ENCODE data around the gene UCN2. TPM values are rescaled to one million over a fixed set of nuclear protein-coding genes. Genes with fewer than 3 reads are reported as not detected.

The UCN2 gene
- total RNA-seq, 2 experiments from 2014 or later, result not detected

GRCh38 chr3:48585411-48585810 is 21.8 kb upstream of the UCN2 start:
- ChIA-PET CTCF (interaction anchor here (0.6 to 1.4 kb wide), 2 partner anchors 36 to 89 kb away, joined by 3 to 4 read pairs; no protein-coding TSS in a partner anchor), POLR2A (no interaction called here)
- TF ChIP-seq, protein P1, sequence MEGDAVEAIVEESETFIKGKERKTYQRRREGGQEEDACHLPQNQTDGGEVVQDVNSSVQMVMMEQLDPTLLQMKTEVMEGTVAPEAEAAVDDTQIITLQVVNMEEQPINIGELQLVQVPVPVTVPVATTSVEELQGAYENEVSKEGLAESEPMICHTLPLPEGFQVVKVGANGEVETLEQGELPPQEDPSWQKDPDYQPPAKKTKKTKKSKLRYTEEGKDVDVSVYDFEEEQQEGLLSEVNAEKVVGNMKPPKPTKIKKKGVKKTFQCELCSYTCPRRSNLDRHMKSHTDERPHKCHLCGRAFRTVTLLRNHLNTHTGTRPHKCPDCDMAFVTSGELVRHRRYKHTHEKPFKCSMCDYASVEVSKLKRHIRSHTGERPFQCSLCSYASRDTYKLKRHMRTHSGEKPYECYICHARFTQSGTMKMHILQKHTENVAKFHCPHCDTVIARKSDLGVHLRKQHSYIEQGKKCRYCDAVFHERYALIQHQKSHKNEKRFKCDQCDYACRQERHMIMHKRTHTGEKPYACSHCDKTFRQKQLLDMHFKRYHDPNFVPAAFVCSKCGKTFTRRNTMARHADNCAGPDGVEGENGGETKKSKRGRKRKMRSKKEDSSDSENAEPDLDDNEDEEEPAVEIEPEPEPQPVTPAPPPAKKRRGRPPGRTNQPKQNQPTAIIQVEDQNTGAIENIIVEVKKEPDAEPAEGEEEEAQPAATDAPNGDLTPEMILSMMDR (IDR thresholded peaks at IDR 0.05), result no peak
- Mint-ChIP-seq H3K36me3 (ENCODE audit: low read depth) (no peaks in the 10 kb centered on the region), H3K27ac (no peak overlapping the region), H3K27me3 (peaks cover 9% of the 10 kb centered on the region), H3K4me3 (no peak overlapping the region), H3K4me1 (ENCODE audit: low read depth) (no peaks in the 10 kb centered on the region), H3K9me3 (no peaks in the 10 kb centered on the region)
- ATAC-seq (no peak), DNase-seq (no peak)
- intact Hi-C loops (cut with micrococcal nuclease), result no loop called here

GRCh38 chr3:48584836-48585235 is 21.3 kb upstream of the UCN2 start:
- Mint-ChIP-seq H3K36me3 (ENCODE audit: low read depth) (no peaks in the 10 kb centered on the region), H3K27me3 (peaks cover 9% of the 10 kb centered on the region), H3K9me3 (no peaks in the 10 kb centered on the region), H3K4me3 (no peak overlapping the region), H3K27ac (no peak overlapping the region), H3K4me1 (ENCODE audit: low read depth) (no peaks in the 10 kb centered on the region)
- ChIA-PET CTCF (interaction anchor here (0.6 to 1.4 kb wide), 2 partner anchors 35 to 88 kb away, joined by 3 to 4 read pairs; no protein-coding TSS in a partner anchor), POLR2A (no interaction called here)
- ATAC-seq (no peak), DNase-seq (no peak)
- TF ChIP-seq, protein P1 (IDR thresholded peaks at IDR 0.05), result no peak
- intact Hi-C loops (cut with micrococcal nuclease), result no loop called here

DNA sequence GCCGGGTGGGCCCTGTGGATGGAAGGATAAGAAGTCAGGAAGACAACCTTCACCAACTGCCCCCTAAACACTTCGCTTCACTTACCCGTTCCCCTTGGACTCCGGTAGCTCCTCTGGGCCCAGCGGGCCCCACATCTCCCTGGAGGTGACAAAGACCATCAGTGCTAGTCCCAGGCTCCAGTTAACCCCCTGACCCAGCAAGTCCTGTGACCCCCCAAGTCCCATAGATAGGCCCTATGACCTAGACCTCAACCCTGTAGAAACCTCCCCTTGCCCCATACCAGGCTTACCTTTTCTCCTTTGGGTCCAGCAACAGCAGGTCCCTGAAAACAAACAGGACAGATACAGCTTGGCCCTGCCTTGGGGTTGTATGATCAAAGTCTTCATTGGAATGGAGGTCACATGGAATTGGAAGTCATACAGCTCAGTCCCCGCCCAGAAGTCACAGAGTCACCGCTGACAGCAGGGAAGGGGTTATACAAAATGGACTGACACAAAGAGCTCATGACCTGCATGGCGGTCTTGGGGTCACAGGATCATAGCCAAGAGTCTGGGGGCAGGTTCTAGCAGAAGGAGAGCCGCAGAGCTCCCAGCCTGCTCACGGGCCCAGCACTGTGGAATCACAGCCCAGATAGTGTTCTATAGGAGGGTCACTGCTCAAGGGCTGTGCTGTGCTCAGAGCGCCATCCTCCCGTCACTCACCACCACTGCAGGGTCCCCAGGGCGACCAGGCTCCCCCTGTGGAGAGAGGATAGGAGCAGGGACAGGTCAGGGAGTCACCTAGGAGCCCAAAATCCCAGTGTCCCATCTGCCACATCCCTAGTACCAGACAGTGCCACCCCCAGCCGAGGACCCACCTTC is 18.3 kb upstream of the UCN2 start:
- Mint-ChIP-seq H3K36me3 (ENCODE audit: low read depth) (no peaks in the 10 kb centered on the region), H3K4me3 (no peak overlapping the region), H3K9me3 (no peaks in the 10 kb centered on the region), H3K4me1 (ENCODE audit: low read depth) (no peaks in the 10 kb centered on the region), H3K27ac (no peak overlapping the region), H3K27me3 (no peaks in the 10 kb centered on the region)
- CTCF ChIA-PET, result interaction anchor here (0.8 kb wide), 1 partner anchor 146 kb away, joined by 3 read pairs; no protein-coding TSS in a partner anchor
- POLR2A ChIA-PET, result interaction anchor here (0.9 to 1.1 kb wide), 3 partner anchors 15 to 109 kb away, joined by 3 to 4 read pairs (median 3); no protein-coding TSS in a partner anchor
- DNase-seq (no peak), ATAC-seq (no peak)
- TF ChIP-seq, protein P1 (IDR thresholded peaks at IDR 0.05), result no peak
- intact Hi-C loops (cut with micrococcal nuclease), result no loop called here

DNA sequence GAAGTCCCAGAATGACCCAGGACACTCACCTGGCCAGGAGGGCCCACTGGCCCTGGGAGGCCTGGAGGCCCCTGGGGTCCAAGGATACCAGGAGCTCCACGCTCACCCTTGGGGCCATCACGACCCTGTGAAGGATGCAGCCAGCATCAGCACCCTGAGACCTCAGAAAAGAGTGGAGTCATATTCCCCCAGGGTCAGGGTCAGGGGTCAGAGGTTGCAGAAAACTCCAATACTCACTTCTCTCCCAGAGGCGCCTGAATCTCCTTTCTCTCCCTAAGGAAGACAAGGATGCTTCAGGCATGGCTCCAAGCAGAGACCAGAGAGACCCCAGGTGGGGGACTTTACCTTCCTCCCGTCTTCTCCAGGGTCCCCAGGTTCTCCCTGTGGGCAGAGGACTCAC is 13.1 kb upstream of the UCN2 start:
- Mint-ChIP-seq H3K27ac (no peak overlapping the region), H3K4me3 (no peak overlapping the region), H3K4me1 (ENCODE audit: low read depth) (no peaks in the 10 kb centered on the region), H3K27me3 (no peaks in the 10 kb centered on the region), H3K9me3 (no peaks in the 10 kb centered on the region), H3K36me3 (ENCODE audit: low read depth) (no peaks in the 10 kb centered on the region)
- ChIA-PET CTCF (no interaction called here), POLR2A (no interaction called here)
- TF ChIP-seq, protein P1 (IDR thresholded peaks at IDR 0.05), result no peak
- DNase-seq (no peak), ATAC-seq (no peak)
- intact Hi-C loops (cut with micrococcal nuclease), result no loop called here

DNA sequence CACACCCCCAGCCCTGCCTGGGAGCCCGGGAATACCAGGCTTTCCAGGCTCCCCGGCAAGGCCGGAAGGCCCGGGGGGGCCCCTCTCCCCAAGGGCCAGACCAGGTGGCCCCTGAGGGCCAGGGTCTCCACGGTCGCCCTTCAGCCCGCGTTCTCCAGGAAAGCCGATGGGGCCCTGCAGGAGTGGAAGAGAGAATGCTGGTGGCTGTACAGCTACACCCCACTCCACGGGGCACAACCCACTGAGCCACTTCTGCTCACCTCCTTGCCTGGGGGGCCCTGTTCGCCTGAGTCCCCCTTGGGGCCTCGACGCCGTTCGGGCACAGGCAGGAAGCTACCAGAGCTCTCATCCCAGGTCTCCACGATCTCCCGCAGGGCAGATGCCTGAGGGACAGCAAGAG is 11.8 kb upstream of the UCN2 start:
- ATAC-seq (no peak), DNase-seq (no peak)
- ChIA-PET CTCF (no interaction called here), POLR2A (no interaction called here)
- TF ChIP-seq, protein P1 (IDR thresholded peaks at IDR 0.05), result no peak
- Mint-ChIP-seq H3K9me3 (no peaks in the 10 kb centered on the region), H3K36me3 (ENCODE audit: low read depth) (no peaks in the 10 kb centered on the region), H3K27ac (no peak overlapping the region), H3K27me3 (no peaks in the 10 kb centered on the region), H3K4me3 (no peak overlapping the region), H3K4me1 (ENCODE audit: low read depth) (no peaks in the 10 kb centered on the region)
- intact Hi-C loops (cut with micrococcal nuclease), result no loop called here
